Sigmoid colon (tissue), 4 donors: ENCODE results near the gene LAPTM5.

Experiments
- CTCF ChIP-seq, 4 experiments: fragments of 450-650 bp in 3 of 4; fragments of 200-600 bp in 1 of 4; IDR thresholded peaks; one replicate each; pipeline ENCODE4 v1.5.1; 2016 to 2019; ENCODE audit warnings: antibody characterized with exemption in 4 of 4, mild to moderate bottlenecking in 3 of 4, moderate library complexity in 2 of 4
- EP300 ChIP-seq, 4 donors: sonication (generic); formaldehyde crosslinking; IDR thresholded peaks; one replicate each; pipeline ENCODE4 v1.6.1; 2017; ENCODE audit warnings: antibody characterized with exemption in 4 of 4
- POLR2A ChIP-seq, 2 donors: fragments of 450-650 bp; IDR thresholded peaks; one replicate each; pipeline ENCODE4 v1.6.1; 2016; ENCODE audit warnings: antibody characterized with exemption in 2 of 2, mild to moderate bottlenecking in 2 of 2, moderate library complexity in 2 of 2
- POLR2AphosphoS5 ChIP-seq, 4 donors: sonication (generic); formaldehyde crosslinking; IDR thresholded peaks; one replicate each; pipeline ENCODE4 v1.6.1; 2017; ENCODE audit warnings: antibody characterized with exemption in 4 of 4

- TF ChIP-seq POLR2A (IDR thresholded peaks at IDR 0.05): no peak
- no peak for TF ChIP-seq CTCF (IDR thresholded peaks at IDR 0.05)
- TF ChIP-seq POLR2AphosphoS5 (IDR thresholded peaks at IDR 0.05): no peak
- no peak for TF ChIP-seq EP300 (IDR thresholded peaks at IDR 0.05)
Observed at GRCh38 chr1:30759718-30760281, 2.2 kb upstream of the LAPTM5 start.
